ENCODE measurements around the gene ATG12. TPM values are rescaled to one million over a fixed set of nuclear protein-coding genes. Genes with fewer than 3 reads are reported as not detected.

Gene ATG12
- total and polyA plus RNA-seq, 2 of the 13 experiments (the other 11 are each of a cell fraction or from before 2014, with no cell fraction given) = 46.4 to 58.1 TPM

DNA sequence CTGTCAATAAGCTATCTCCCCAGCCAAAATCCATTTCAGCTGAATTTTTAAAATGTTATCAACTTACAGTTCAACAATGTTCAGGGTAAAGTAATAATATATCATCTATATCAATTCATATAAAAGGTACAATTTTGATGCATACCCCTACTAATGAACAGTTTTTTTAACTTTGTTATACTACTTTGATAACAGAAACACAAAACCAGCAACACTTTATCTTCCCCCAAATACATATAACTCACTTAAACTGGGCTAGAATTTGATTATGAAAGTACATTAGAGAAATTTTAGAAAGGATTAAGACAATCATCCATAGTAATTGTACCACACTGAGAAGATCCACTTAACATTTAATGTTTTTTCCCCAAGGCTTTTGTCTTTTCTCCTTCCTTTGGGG, 30.0 kb downstream of the ATG12 start (continued):
- TF ChIP-seq, protein P1, sequence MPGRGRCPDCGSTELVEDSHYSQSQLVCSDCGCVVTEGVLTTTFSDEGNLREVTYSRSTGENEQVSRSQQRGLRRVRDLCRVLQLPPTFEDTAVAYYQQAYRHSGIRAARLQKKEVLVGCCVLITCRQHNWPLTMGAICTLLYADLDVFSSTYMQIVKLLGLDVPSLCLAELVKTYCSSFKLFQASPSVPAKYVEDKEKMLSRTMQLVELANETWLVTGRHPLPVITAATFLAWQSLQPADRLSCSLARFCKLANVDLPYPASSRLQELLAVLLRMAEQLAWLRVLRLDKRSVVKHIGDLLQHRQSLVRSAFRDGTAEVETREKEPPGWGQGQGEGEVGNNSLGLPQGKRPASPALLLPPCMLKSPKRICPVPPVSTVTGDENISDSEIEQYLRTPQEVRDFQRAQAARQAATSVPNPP (CRISPR knock-in tag; IDR thresholded peaks at IDR 0.05) = no peak
- TF ChIP-seq SMAD9 (CRISPR knock-in tag; IDR thresholded peaks at IDR 0.05) (no peak), HNRNPLL (IDR thresholded peaks at IDR 0.05; ENCODE audit: low read depth, low read length, poor library complexity, severe bottlenecking) (no peak), SIN3A (IDR thresholded peaks at IDR 0.05; ENCODE audit: borderline replicate concordance, low read depth, low read length) (no peak), MEIS1 (CRISPR knock-in tag; IDR thresholded peaks at IDR 0.05; ENCODE audit: borderline replicate concordance) (no peak), ZNF598 (CRISPR knock-in tag; IDR thresholded peaks at IDR 0.05; ENCODE audit: borderline replicate concordance) (no peak), ZNF207 (IDR thresholded peaks at IDR 0.05; ENCODE audit: borderline replicate concordance) (no peak)
- TF ChIP-seq, protein P2, sequence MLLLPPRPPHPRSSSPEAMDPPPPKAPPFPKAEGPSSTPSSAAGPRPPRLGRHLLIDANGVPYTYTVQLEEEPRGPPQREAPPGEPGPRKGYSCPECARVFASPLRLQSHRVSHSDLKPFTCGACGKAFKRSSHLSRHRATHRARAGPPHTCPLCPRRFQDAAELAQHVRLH (CRISPR knock-in tag; IDR thresholded peaks at IDR 0.05; ENCODE audit: borderline replicate concordance, low read depth) = no peak

DNA sequence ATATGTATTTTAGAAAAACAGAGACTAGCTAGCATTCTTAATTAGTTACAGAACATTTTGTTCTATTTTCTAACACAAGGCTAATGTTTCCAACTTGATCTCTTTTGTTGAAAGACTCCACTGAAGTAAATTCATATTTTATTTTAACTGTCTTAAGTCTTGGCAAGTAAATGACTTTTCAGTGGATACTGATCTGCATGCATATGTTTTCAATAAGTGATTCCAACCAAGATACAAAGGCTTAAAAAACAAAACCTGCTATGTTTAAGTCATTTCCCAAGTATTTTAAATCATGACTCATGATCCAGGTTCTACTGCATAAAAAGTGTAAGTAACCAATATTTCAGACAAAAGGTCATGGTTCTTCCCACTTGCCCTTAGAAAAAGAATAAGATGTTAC, 30.6 kb downstream of the ATG12 start:
- BruUV-seq (replicated peaks) = no TSS peak
- ChIA-PET POLR2A (no interaction called here), CTCF (ENCODE audit: low intra/inter-chr PET ratio, low total read pairs) (no interaction called here)
- TF ChIP-seq SRSF9 (IDR thresholded peaks at IDR 0.05; ENCODE audit: borderline replicate concordance, insufficient read depth, low read depth, low read length, poor library complexity, severe bottlenecking) = no peak
- TF ChIP-seq, protein P3, sequence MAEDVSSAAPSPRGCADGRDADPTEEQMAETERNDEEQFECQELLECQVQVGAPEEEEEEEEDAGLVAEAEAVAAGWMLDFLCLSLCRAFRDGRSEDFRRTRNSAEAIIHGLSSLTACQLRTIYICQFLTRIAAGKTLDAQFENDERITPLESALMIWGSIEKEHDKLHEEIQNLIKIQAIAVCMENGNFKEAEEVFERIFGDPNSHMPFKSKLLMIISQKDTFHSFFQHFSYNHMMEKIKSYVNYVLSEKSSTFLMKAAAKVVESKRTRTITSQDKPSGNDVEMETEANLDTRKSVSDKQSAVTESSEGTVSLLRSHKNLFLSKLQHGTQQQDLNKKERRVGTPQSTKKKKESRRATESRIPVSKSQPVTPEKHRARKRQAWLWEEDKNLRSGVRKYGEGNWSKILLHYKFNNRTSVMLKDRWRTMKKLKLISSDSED (CRISPR knock-in tag; IDR thresholded peaks at IDR 0.05) = no peak
- no peak for TF ChIP-seq MED13 (CRISPR knock-in tag; IDR thresholded peaks at IDR 0.05)
- Histone ChIP-seq H3K4me1 (ENCODE audit: insufficient read depth, low read length) (peaks cover 50% of the 10 kb centered on the region), H3K4me3 (replicated peaks in 1 of 3; ENCODE audit: insufficient read depth in 1 of 3, low read depth in 2 of 3, low read length in 3 of 3) (no peak overlapping the region), H3K79me2 (ENCODE audit: insufficient read depth, low read length) (no peaks in the 10 kb centered on the region), H3K9me3 (ENCODE audit: low read length) (no peaks in the 10 kb centered on the region), H3K4me2 (ENCODE audit: low read depth, low read length) (no peak overlapping the region), H3K27me3 (ENCODE audit: control insufficient read depth in 1 of 2, insufficient read depth in 2 of 2, low read length in 2 of 2) (peaks cover under 1 to 23% of the 10 kb centered on the region in 2 experiments; a peak in 3 of 5 replicates), H3K9ac (ENCODE audit: insufficient read depth, low read depth, low read length) (no peak overlapping the region), H3K27ac (ENCODE audit: extremely low read length, insufficient read depth, low read length) (no peak overlapping the region), H4K20me1 (ENCODE audit: insufficient read depth, low read length) (no peaks in the 10 kb centered on the region), H3K36me3 (replicated peaks in 1 of 2; ENCODE audit: control insufficient read depth in 1 of 2, insufficient read depth in 2 of 2, low read length in 2 of 2) (no peaks in the 10 kb centered on the region), H2AFZ (ENCODE audit: low read length) (no peak overlapping the region)
- no peak for FAIRE-seq
- in situ Hi-C loops (cut with HindIII; ENCODE audit: extremely low pct_ligation_motif_present, low pct_unique_long_range_greater_than_20kb) (no loop called here), intact Hi-C loops (cut with micrococcal nuclease; ENCODE audit: unreplicated experiment) (no loop called here)
- no peak for ATAC-seq
- DNase-seq (ENCODE audit: low spot score) = no peak

Measured in HepG2 (cell line).